Testis (tissue), 2 donors: Measurements from ENCODE around the gene ZFYVE28.
A peak's percentile ranks its signal among the peaks of the same experiment; 100 is the strongest.

Experiments used
- CTCF ChIP-seq, 3 experiments: fragments of 450-650 bp in 2 of 3; fragments of 200-600 bp in 1 of 3; sonication (generic) in 1 of 3; IDR thresholded peaks; one replicate each; pipeline ENCODE4 v1.5.1; 2016 to 2019; ENCODE audit warnings: antibody characterized with exemption in 3 of 3, mild to moderate bottlenecking in 2 of 3, moderate library complexity in 1 of 3
- POLR2A ChIP-seq: fragments of 450-650 bp; IDR thresholded peaks from one replicate; pipeline ENCODE4 v1.6.1; 2017; ENCODE audit warnings: antibody characterized with exemption, mild to moderate bottlenecking, moderate library complexity

DNA sequence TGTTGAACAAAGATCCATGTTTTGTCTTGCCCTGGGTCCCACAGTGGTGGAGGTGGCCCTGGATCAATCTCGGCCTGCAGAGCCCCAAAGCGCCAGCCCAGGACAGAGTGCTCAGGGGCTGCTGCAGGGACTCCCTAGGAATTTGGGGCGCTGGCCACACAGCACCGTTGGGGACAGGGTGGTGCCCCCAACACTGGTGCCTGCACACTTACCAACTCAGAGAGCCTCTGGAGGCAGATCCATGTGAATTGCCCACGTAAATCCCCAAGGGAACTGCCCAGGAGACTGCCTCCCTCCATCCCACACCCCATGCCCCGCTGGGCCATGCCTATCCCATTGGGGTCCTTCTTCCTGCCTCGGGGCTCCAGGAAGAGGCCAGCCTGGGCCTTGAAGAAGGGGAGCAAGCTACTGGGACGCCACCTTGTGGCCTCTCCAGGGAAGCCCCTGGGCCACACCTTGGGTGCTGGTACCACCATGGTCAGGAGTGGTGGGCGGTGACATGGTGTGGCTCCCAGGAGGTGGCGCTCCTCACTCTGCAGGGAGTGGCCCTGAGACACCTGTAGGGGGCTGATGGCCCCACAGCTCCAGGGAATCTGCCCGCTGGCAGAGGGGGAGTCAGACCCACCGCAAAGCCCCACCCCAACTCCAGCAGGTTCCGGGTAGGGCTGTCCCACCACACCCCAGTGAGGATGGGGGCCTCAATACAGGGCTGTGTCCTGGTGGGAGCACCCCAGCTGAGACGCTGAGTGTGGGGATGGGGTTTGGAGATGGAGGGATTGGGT is 23.1 kb upstream of the ZFYVE28 start:
- peak; percentile 56 to 76 (median 65) for TF ChIP-seq CTCF (IDR thresholded peaks at IDR 0.05)
- TF ChIP-seq POLR2A: no peak
